IPS-18a (cell line): ENCODE results near the gene ABHD6.
"Not testable (repeated sequence)": the region's sequence is repeated elsewhere in the genome, so short reads cannot be mapped to it uniquely, and the experiment has no call there.

Experiments used
- H3K27ac ChIP-seq: one replicate; pipeline ENCODE4 v1.5.1; 2013; ENCODE audit warnings: low read length
- H3K27me3 ChIP-seq: one replicate; pipeline ENCODE4 v1.6.1; 2013; ENCODE audit warnings: mild to moderate bottlenecking, low read length; ENCODE audit not compliant: control insufficient read depth, insufficient read depth
- H3K36me3 ChIP-seq: one replicate; pipeline ENCODE4 v1.6.1; 2013; ENCODE audit warnings: low read depth, low read length; ENCODE audit not compliant: control insufficient read depth
- H3K4me1 ChIP-seq: one replicate; pipeline ENCODE4 v1.6.1; 2013; ENCODE audit warnings: low read depth, low read length; ENCODE audit not compliant: control insufficient read depth
- H3K4me3 ChIP-seq: one replicate; pipeline ENCODE4 v1.5.1; 2013; ENCODE audit warnings: low read length
- H3K9ac ChIP-seq: one replicate; pipeline ENCODE4 v1.6.1; 2013; ENCODE audit warnings: mild to moderate bottlenecking, low read length, moderate library complexity
- H3K9me3 ChIP-seq: one replicate; pipeline ENCODE4 v1.6.1; 2013; ENCODE audit warnings: low read depth, low read length; ENCODE audit not compliant: control insufficient read depth

The ABHD6 gene

DNA sequence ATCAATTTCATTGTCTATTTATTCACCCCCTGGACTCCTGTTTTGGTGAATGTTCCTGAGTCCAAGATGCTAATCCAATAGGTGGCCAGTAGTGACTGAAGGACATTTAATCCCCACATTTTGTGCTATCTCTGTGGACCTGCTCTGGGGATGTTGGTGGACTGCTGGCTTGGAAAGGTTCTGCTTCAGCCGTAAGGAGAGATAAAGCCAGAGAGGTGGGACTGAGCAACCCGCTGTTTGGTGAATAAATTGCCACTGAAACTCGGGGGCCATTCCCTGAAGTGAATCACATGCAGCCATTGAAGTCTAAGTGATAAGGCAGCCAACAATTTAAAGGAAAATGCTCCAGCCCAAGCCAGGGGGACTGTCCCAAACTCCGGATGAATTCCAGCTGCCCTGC, 1.6 kb upstream of the ABHD6 start:
- Histone ChIP-seq H3K36me3 (no peaks in the 10 kb centered on the region), H3K9ac (no peak overlapping the region), H3K4me1 (peaks cover 3% of the 10 kb centered on the region), H3K27ac (no peak overlapping the region), H3K9me3 (no peaks in the 10 kb centered on the region), H3K27me3 (peaks cover 41% of the 10 kb centered on the region), H3K4me3 (no peak overlapping the region)

DNA sequence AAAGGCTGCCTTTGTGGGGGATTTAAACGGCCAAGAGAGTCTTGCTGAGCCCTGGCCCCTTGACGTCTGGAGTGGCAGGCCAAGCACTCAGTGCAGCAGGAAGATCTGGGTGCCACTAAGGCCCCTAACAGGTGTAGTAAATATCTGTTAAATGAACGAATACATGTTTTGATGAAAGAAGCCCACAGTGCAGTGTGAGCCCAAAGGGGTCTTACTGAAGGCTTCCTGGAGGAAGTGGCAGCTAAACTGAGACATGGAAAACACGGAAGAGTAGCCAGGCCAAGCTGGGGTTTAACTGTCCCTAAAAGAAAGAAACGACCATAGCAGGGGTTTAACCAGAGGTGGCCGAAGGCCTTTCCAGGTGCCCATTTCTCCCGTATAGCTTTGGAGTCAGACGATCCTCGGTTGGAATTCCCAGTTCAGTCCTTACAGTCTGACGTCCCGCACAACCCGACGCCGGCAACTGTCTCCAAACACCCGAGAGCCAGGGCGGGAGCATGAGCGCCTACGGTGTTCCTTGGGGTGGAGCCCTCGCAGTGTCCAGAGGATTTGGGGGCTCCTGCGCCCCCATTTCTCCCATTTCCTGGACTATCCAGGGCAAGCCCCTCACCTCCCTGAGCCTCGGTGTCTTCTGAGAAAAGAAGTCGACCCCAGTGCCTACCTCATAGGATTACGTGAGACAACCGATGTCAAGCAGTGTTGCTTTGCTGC, 910 bp upstream of the ABHD6 start:
- Histone ChIP-seq H3K9me3 (no peaks in the 10 kb centered on the region), H3K36me3 (no peaks in the 10 kb centered on the region), H3K4me3 (peak overlapping the region; percentile 86), H3K27ac (no peak overlapping the region), H3K9ac (peak overlapping the region; percentile 23), H3K27me3 (peaks cover 41% of the 10 kb centered on the region), H3K4me1 (peaks cover 3% of the 10 kb centered on the region)

GRCh38 chr3:58237941-58238681, 519 bp downstream of the ABHD6 start:
- Histone ChIP-seq H3K9me3 (no peaks in the 10 kb centered on the region), H3K4me3 (peak overlapping the region; percentile 86), H3K27me3 (peaks cover 41% of the 10 kb centered on the region), H3K9ac (peak overlapping the region; percentile 21), H3K4me1 (peaks cover 3% of the 10 kb centered on the region), H3K27ac (no peak overlapping the region), H3K36me3 (no peaks in the 10 kb centered on the region)

GRCh38 chr3:58238830-58239229, 1.2 kb downstream of the ABHD6 start:
- Histone ChIP-seq H3K27me3 (peaks cover 41% of the 10 kb centered on the region), H3K4me3 (peak overlapping the region; percentile 86), H3K4me1 (peaks cover 3% of the 10 kb centered on the region), H3K36me3 (no peaks in the 10 kb centered on the region), H3K27ac (no peak overlapping the region), H3K9ac (no peak overlapping the region), H3K9me3 (no peaks in the 10 kb centered on the region)

DNA sequence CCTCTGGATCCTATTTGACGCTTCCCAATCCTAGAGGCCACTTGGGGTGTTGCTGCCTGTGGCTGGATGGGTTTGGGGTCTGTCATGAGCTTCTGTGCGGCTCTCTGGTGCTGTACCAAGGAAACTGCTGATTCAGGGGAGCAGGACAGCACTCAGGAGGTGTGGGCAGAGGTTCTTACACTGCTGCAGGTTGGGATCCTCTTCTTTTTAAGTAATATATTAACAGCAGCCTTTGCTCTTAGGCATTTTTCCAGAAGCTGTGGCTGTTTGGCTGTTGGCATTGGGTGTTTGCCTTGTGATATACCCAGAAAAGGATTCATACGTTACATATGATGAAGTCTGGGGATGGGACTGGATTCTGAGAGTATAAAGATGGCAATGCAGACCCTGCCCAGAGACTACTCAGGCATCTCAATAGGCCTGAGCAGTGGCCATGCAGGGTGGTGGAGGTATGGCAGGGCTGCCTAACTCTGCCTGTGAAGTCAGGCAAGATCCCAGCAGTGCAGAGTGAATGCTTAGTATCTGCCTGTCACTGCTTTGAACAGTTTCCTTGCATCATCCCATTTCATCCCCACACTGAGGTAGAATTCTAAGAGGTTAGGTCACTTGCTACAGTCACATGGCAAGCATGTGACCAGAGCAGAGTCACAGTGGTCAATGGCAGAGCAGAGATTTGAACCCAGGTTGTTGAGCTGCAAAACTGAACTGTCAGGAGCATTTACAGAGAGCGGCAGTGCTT, 3.9 kb downstream of the ABHD6 start:
- H3K9me3 ChIP-seq = no peaks in the 10 kb centered on the region
- H3K27me3 ChIP-seq = peaks cover 25% of the 10 kb centered on the region
- no peak overlapping the region for H3K4me3 ChIP-seq
- H3K9ac ChIP-seq = no peak overlapping the region
- no peaks in the 10 kb centered on the region for H3K36me3 ChIP-seq
- no peak overlapping the region for H3K27ac ChIP-seq
- peaks cover 3% of the 10 kb centered on the region for H3K4me1 ChIP-seq

GRCh38 chr3:58242340-58242739, 4.7 kb downstream of the ABHD6 start:
- Histone ChIP-seq H3K27ac (no peak overlapping the region), H3K9me3 (no peaks in the 10 kb centered on the region), H3K4me1 (no peaks in the 10 kb centered on the region), H3K4me3 (no peak overlapping the region), H3K9ac (no peak overlapping the region), H3K27me3 (peaks cover 19% of the 10 kb centered on the region), H3K36me3 (no peaks in the 10 kb centered on the region)

DNA sequence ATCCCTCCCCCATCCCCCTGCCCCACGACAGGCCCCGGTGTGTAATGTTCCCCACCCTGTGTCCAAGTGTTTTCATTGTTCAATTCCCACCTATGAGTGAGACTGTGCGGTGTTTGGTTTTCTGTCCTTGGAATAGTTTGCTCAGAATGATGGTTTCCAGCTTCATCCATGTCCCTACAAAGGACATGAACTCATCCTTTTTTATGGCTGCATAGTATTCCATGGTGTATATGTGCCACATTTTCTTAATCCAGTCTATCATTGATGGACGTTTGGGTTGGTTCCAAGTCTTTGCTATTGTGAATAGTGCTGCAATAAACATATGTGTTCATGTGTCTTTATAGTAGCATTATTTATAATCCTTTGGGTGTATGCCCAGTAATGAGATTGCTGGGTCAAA, 5.3 kb downstream of the ABHD6 start:
- H3K4me3 ChIP-seq, H3K4me1 ChIP-seq, H3K9me3 ChIP-seq, H3K27ac ChIP-seq, H3K36me3 ChIP-seq, H3K9ac ChIP-seq: not testable (repeated sequence)
- peaks cover 19% of the 10 kb centered on the region for H3K27me3 ChIP-seq

DNA sequence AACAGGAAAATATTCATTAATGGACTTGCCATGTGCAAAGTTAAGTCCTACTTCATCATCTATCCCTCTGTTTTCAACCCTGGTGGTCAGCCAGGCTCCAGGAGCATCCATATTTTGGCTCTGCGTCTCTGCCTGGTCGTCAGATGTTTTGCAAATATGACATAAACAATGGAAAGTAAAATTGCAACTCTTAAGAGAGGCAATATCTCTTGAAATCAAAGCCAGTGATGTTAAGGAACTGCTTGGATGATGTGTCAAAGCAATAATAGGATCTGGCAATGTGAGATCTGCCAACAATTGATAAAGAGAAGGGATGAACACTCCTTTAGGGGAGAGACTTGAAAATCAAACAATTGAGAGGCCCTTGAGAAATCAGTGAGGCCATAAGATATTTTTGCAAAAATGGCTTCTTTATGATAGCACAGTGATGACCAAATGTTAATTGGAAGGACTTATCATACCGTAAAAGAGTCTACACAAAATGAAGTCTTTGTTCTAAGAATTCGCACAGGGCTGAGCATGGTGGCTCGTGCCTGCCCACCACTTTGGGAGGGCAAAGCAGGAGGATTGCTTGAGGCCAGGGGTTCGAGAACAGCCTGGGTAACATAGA, 6.5 kb downstream of the ABHD6 start:
- no peak overlapping the region for H3K4me3 ChIP-seq
- H3K9ac ChIP-seq = no peak overlapping the region
- no peaks in the 10 kb centered on the region for H3K4me1 ChIP-seq
- no peaks in the 10 kb centered on the region for H3K36me3 ChIP-seq
- H3K27me3 ChIP-seq = peaks cover 8% of the 10 kb centered on the region
- no peaks in the 10 kb centered on the region for H3K9me3 ChIP-seq
- H3K27ac ChIP-seq = no peak overlapping the region

DNA sequence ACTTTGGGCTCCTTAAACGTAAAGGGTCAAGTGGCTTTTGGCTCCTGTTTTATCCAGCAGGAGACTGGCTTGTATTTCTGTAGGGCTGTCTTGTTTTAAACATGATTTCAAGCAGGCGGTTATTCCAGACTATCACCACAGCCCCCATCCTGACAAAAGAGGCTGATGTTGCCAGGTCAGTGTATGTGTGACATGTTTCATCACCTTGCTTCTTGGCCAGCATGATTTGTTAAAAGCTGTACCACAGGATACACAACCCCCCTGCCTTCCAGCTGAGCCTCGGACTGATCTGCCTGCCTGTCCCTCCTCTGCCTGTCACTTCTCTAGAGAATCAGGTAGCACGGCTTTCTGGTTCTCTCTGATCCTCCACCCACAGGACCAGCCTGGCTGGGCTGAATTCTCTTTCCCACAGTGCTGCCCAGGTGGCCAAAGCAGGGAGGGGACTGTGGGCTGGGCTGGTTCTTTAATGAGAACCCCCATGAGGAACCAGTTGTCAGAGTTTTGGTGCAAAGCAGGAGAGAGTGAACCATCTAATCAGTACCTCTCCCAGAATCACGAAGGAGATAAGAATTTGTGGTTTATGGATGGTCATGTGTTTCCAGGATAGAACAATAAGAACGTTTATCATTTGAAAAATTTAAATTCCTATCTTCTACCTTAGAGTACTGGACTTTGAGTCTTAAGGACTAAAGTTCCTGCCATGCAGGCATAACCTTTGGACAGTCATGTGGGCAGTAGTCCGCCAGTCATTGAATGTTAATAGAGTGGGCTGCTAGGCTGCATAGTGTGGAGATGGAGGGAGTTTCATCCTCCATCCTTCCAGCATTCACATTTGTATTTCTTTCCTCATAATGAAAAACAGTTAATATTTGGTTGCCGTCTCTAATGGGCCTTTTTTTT, 8.8 kb downstream of the ABHD6 start:
- no peaks in the 10 kb centered on the region for H3K36me3 ChIP-seq
- H3K27ac ChIP-seq = no peak overlapping the region
- no peak overlapping the region for H3K9ac ChIP-seq
- no peak overlapping the region for H3K4me3 ChIP-seq
- H3K4me1 ChIP-seq = peaks cover 7% of the 10 kb centered on the region
- no peaks in the 10 kb centered on the region for H3K27me3 ChIP-seq
- H3K9me3 ChIP-seq = no peaks in the 10 kb centered on the region

DNA sequence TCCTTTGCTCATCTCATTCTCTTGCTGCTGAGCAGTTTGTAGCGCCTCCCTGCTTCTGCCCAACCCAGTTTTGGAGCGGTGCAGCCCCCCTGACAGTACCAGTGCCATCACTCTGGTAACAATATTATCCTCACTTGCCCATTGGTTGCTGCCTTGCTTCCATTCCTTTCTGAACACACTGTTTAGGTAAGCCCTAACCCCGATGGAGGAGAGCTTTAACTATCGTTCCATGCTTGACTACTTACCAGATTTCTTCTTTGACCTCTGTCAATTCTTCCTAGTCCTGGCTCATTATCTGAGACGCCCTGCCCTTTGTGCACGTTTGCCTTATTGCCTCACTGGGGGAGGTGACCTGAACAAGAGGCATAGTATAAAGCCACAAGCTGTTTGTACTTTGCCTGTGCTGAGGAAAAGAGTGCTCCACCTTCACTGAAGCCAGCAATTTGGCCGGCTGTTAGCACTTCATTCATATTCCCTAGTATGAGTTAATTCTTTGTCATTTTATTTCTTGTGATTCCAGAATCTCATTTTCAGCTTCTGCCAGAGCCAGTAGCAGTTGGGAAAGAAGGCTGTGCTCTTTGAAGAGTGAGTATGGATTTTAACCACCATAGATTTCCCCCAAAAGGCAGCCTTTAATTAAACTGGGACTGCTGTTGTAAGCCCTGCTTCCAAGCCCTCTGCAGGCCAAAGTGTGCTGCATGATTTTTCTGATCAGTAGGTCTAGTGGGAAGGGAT, 11.9 kb downstream of the ABHD6 start:
- no peak overlapping the region for H3K9ac ChIP-seq
- no peaks in the 10 kb centered on the region for H3K27me3 ChIP-seq
- no peak overlapping the region for H3K4me3 ChIP-seq
- no peaks in the 10 kb centered on the region for H3K36me3 ChIP-seq
- H3K9me3 ChIP-seq = no peaks in the 10 kb centered on the region
- H3K27ac ChIP-seq = no peak overlapping the region
- peaks cover 7% of the 10 kb centered on the region for H3K4me1 ChIP-seq
